K562 (cell line): ENCODE results near the gene ITGA1. TPM values are rescaled to one million over a fixed set of nuclear protein-coding genes. Genes with fewer than 3 reads are reported as not detected.

Experiments used
- ATAC-seq: fragments of 200-7000 bp; cut with Tn5 transposase; 3 replicates; pipeline ENCODE4 v1.9.1; 2020; ENCODE audit warnings: moderate library complexity
- BruUV-seq: library from RNA; stranded (reverse); fragments of 400-500 nt; replicated peaks from 2 replicates; lab custom pipeline; 2021; lab: Mats Ljungman, UMichigan
- CTCF ChIA-PET: fragments of 300-600 bp; formaldehyde crosslinking; extraction: SDS; loops from one replicate; lab custom pipeline; 2021; ENCODE audit warnings: low intra/inter-chr PET ratio; lab: Yijun Ruan, JAX
- POLR2A ChIA-PET: fragments of 300-600, 350-650 bp; sonication (Branson Sonifier 250); formaldehyde crosslinking; extraction: SDS; loops from one replicate; lab custom pipeline; 2021; ENCODE audit warnings: antibody characterized with exemption, inconsistent platforms; lab: Yijun Ruan, JAX
- DNase-seq, 4 experiments: peaks; one replicate each; pipeline versions ENCODE4 v3.0.0 to v3.0.0-alpha.2; 2011 to 2018; ENCODE audit warnings: low spot score in 3 of 4, mixed read lengths in 3 of 4; ENCODE audit errors: extremely low read depth in 1 of 4
- FAIRE-seq: peaks from 2 replicates; lab custom pipeline; 2011; peaks lifted over from hg19 to GRCh38; lab: Jason Lieb, UNC
- H2AFZ ChIP-seq: 2 replicates; pipeline ENCODE4 v1.6.0; 2011; ENCODE audit warnings: low read depth, low read length, control low read depth, inconsistent platforms
- H3K27ac ChIP-seq: fragments of 200-600 bp; 3 replicates; pipeline ENCODE4 v1.8.0; 2011; ENCODE audit warnings: low read depth, mild to moderate bottlenecking, control low read depth, inconsistent platforms, low read length, moderate library complexity, mixed read lengths; ENCODE audit errors: extremely low read depth
- H3K27me3 ChIP-seq, 2 experiments: fragments of 300-600 bp in 1 of 2; 2 replicates in 1 of 2; 3 replicates in 1 of 2; pipeline versions ENCODE4 v1.6.0 to v1.8.0; 2011; ENCODE audit warnings: inconsistent platforms in 2 of 2, low read length in 2 of 2, mild to moderate bottlenecking in 1 of 2, mixed read lengths in 1 of 2, moderate library complexity in 1 of 2; ENCODE audit not compliant: control insufficient read depth in 2 of 2, insufficient read depth in 2 of 2
- H3K36me3 ChIP-seq: fragments of 300-600 bp; 3 replicates; pipeline ENCODE4 v1.8.0; 2011; ENCODE audit warnings: mild to moderate bottlenecking, low read length, inconsistent platforms; ENCODE audit not compliant: control insufficient read depth, insufficient read depth
- H3K4me1 ChIP-seq, 2 experiments: fragments of 200-600 bp in 1 of 2; replicated peaks in 1 of 2; 2 replicates in 1 of 2; 3 replicates in 1 of 2; pipeline versions ENCODE4 v1.5.1 to v1.8.0; 2011; ENCODE audit warnings: inconsistent platforms in 2 of 2, low read length in 2 of 2, mild to moderate bottlenecking in 1 of 2, mixed read lengths in 1 of 2, moderate library complexity in 1 of 2; ENCODE audit not compliant: control insufficient read depth in 2 of 2, insufficient read depth in 2 of 2
- H3K4me2 ChIP-seq: 2 replicates; pipeline ENCODE4 v1.6.1; 2011; ENCODE audit warnings: low read length, control low read depth, inconsistent platforms, mixed read lengths; ENCODE audit not compliant: insufficient read depth
- H3K4me3 ChIP-seq: fragments of 200-600 bp; sonication (generic), shearing (Covaris generic); 2 replicates; pipeline ENCODE4 v1.5.1; 2016; ENCODE audit warnings: control low read depth, inconsistent platforms
- H3K79me2 ChIP-seq: fragments of 200-600 bp; 3 replicates; pipeline ENCODE4 v1.8.0; 2011; ENCODE audit warnings: low read length, inconsistent platforms; ENCODE audit not compliant: control insufficient read depth, insufficient read depth
- H3K9ac ChIP-seq, 2 experiments: 2 replicates each; pipeline versions ENCODE4 v1.6.0 to v1.6.1; 2011; ENCODE audit warnings: low read depth in 2 of 2, low read length in 2 of 2, control low read depth in 1 of 2, inconsistent platforms in 1 of 2, mild to moderate bottlenecking in 1 of 2, mixed read lengths in 1 of 2; ENCODE audit not compliant: insufficient read depth in 1 of 2
- H3K9me1 ChIP-seq: one replicate; pipeline ENCODE4 v1.6.0; 2011; ENCODE audit warnings: inconsistent platforms, mild to moderate bottlenecking, low read length, moderate library complexity; ENCODE audit not compliant: control insufficient read depth, insufficient read depth
- H3K9me3 ChIP-seq: replicated peaks from 2 replicates; pipeline ENCODE4 v1.5.1; 2011; ENCODE audit warnings: low read depth, low read length, inconsistent platforms; ENCODE audit not compliant: control insufficient read depth, insufficient read depth
- H4K20me1 ChIP-seq: replicated peaks from 2 replicates; pipeline ENCODE4 v1.6.1; 2011; ENCODE audit warnings: low read length, inconsistent platforms, mixed read lengths; ENCODE audit not compliant: control insufficient read depth, insufficient read depth
- ADNP ChIP-seq: fragments of 200-800 bp; sonication (Bioruptor generic); IDR thresholded peaks from 2 replicates; pipeline ENCODE4 v1.6.1; 2016; ENCODE audit warnings: missing genetic modification characterization, missing compliant biosample characterization
- AFF1 ChIP-seq, 2 experiments: fragments of 450-650 bp; IDR thresholded peaks; 2 replicates each; pipeline ENCODE4 v1.6.1; 2018; ENCODE audit warnings: mild to moderate bottlenecking in 2 of 2, low read depth in 1 of 2; ENCODE audit not compliant: partially characterized antibody in 2 of 2
- BRD9 ChIP-seq: fragments of 450-650 bp; IDR thresholded peaks from 2 replicates; pipeline ENCODE4 v1.6.1; 2018; ENCODE audit warnings: low read depth; ENCODE audit not compliant: partially characterized antibody
- ETV5 ChIP-seq: sonication (generic); formaldehyde crosslinking; IDR thresholded peaks from 2 replicates; pipeline ENCODE4 v1.4.0; 2020; ENCODE audit warnings: low read depth, mild to moderate bottlenecking, missing genetic modification reagents
- EWSR1 ChIP-seq: fragments of 450-650 bp; IDR thresholded peaks from 2 replicates; pipeline ENCODE4 v1.6.1; 2018; ENCODE audit warnings: borderline replicate concordance, mild to moderate bottlenecking, low read depth, moderate library complexity; ENCODE audit not compliant: partially characterized antibody
- FUS ChIP-seq: fragments of 200-400 bp; formaldehyde crosslinking; optimal IDR thresholded peaks from 2 replicates; pipeline ENCODE3; 2017; ENCODE audit warnings: low read depth, low read length
- GMEB1 ChIP-seq: fragments of 250-450 bp; sonication (Bioruptor Pico); IDR thresholded peaks from 2 replicates; pipeline ENCODE4 v1.4.0; 2020; ENCODE audit warnings: mild to moderate bottlenecking
- GTF2A2 ChIP-seq: IDR thresholded peaks from 2 replicates; pipeline ENCODE4 v1.6.1; 2016; ENCODE audit warnings: mild to moderate bottlenecking, missing genetic modification characterization, missing compliant biosample characterization
- LEF1 ChIP-seq: fragments of 450-650 bp; IDR thresholded peaks from 2 replicates; pipeline ENCODE4 v1.6.1; 2016; ENCODE audit warnings: mild to moderate bottlenecking
- MIER1 ChIP-seq: fragments of 450-650 bp; IDR thresholded peaks from 2 replicates; pipeline ENCODE4 v1.6.1; 2016; ENCODE audit warnings: antibody characterized with exemption, mild to moderate bottlenecking, low read depth
- MYNN ChIP-seq, 2 experiments: sonication (generic); formaldehyde crosslinking in 1 of 2; IDR thresholded peaks; 2 replicates each; pipeline versions ENCODE4 v1.5.0 to v1.6.1; 2016 to 2020; ENCODE audit warnings: antibody characterized with exemption in 1 of 2, missing genetic modification reagents in 1 of 2
- POLR2H ChIP-seq: IDR thresholded peaks from 2 replicates; pipeline ENCODE4 v1.6.1; 2016; ENCODE audit warnings: missing genetic modification characterization, low read depth, mild to moderate bottlenecking, control low read depth, missing compliant biosample characterization, moderate library complexity
- RBM14 ChIP-seq: fragments of 200-400 bp; formaldehyde crosslinking; IDR thresholded peaks from 2 replicates; pipeline ENCODE4 v1.6.1; 2018; ENCODE audit warnings: low read depth, mild to moderate bottlenecking, low read length, moderate library complexity, borderline replicate concordance; ENCODE audit not compliant: insufficient read depth
- ZC3H8 ChIP-seq: fragments of 450-650 bp; IDR thresholded peaks from 2 replicates; pipeline ENCODE4 v1.6.1; 2017
- ZFP91 ChIP-seq: sonication (generic); formaldehyde crosslinking; IDR thresholded peaks from 2 replicates; pipeline ENCODE4 v1.8.0; 2022; ENCODE audit warnings: mild to moderate bottlenecking, missing genetic modification reagents
- ZKSCAN1 ChIP-seq: fragments of 150-350 bp; IDR thresholded peaks from 2 replicates; pipeline ENCODE4 v1.6.1; 2016; ENCODE audit warnings: low read depth, low read length
- ZNF239 ChIP-seq: fragments of 250-450 bp; sonication (Bioruptor Pico); IDR thresholded peaks from 2 replicates; pipeline ENCODE4 v1.4.0; 2020; ENCODE audit warnings: mild to moderate bottlenecking
- WGBS: fragments of 100-300 bp; shearing (Covaris generic); methylation state at CpG from one replicate; pipeline ENCODE4 v1.1.6; 2016; ENCODE audit warnings: low coverage, mixed read lengths; ENCODE audit not compliant: insufficient coverage; ENCODE audit errors: missing lambda C conversion rate; 5-methylcytosine and 5-hydroxymethylcytosine counted together
- in situ Hi-C: fragments of 300-500 bp; cut with MboI; formaldehyde crosslinking; loops from 4 replicates; pipeline ENCODE4 v1.15.0; 2018; ENCODE audit warnings: inconsistent platforms, mixed read lengths
- intact Hi-C: fragments of 100-400 bp; cut with micrococcal nuclease; formaldehyde crosslinking; loops from 2 replicates; pipeline ENCODE4 v1.14.2; 2022
- polyA plus RNA-seq, 8 experiments: library from polyadenylated mRNA; depleted of rRNA in 4 of 8; stranded (reverse) in 5 of 8; unstranded in 3 of 8; fragments of >200 nt; fragmentation: Nextera tagmentation in 2 of 8; fragmentation: Illumina TruSeq in 1 of 8; extraction: Ambion mirVana in 2 of 8; extraction: Trizol in 1 of 8; gene quantifications; 2 replicates each; pipeline versions ENCODE4 v1.2.1 to v1.2.3, GENCODE V29; 2011 to 2014; ENCODE audit warnings: inconsistent platforms in 1 of 8, missing spikeins in 1 of 8
- total RNA-seq, 7 experiments: library from RNA; depleted of rRNA in 6 of 7; stranded (reverse); fragments of >200 nt in 6 of 7; fragmentation: Illumina TruSeq in 2 of 7; extraction: Trizol in 2 of 7; gene quantifications; 2 replicates each; pipeline versions ENCODE4 v1.2.1 to v1.2.3, GENCODE V29; 2011 to 2021; ENCODE audit warnings: low replicate concordance in 1 of 7

The ITGA1 gene
- total and polyA plus RNA-seq, 9 of the 15 experiments (the other 6 are each of a cell fraction or from before 2014, with no cell fraction given), result 0.04 to 0.22 TPM; not detected in 7

DNA sequence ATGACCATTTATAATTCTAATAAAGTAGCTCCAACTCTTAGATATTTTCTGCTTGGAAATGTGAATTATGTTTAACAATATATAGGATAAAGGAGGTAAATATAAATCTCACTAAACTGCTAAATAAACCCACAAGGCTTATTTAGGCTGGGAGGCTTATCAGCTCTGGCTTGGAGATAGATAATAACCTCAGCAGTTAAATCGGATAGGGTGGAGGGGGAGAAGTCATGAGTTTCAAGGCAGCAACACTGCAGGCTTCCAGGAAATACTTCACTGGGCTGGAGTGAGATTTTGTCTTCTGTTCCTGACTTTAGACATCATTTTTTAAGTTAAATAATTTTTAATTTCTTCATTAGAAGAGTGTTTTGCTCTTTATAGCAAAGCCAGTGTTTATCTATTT, 121.5 kb downstream of the ITGA1 start:
- WGBS, result 0% methylated on average over 1 of the region's 1 CpG
- DNase-seq (no peak), ATAC-seq (no peak), FAIRE-seq (no peak)
- Histone ChIP-seq H3K36me3 (no peaks in the 10 kb centered on the region), H3K9ac (no peak overlapping the region), H3K4me2 (no peak overlapping the region), H3K9me1 (no peaks in the 10 kb centered on the region), H3K27ac (no peak overlapping the region), H2AFZ (no peak overlapping the region), H3K4me1 (no peaks in the 10 kb centered on the region), H3K4me3 (no peak overlapping the region), H3K79me2 (no peaks in the 10 kb centered on the region), H3K9me3 (no peaks in the 10 kb centered on the region), H3K27me3 (no peaks in the 10 kb centered on the region; a peak in 1 of 5 replicates), H4K20me1 (no peaks in the 10 kb centered on the region)
- CTCF ChIA-PET, result interaction anchor here (0.6 kb wide), 1 partner anchor 235 kb away, joined by 3 read pairs; no protein-coding TSS in a partner anchor
- no TSS peak for BruUV-seq
- intact Hi-C loops, result no loop called here
- in situ Hi-C loops, result no loop called here
- POLR2A ChIA-PET, result no interaction called here
- TF ChIP-seq GTF2A2 (tag), result no peak
- TF ChIP-seq EWSR1, result no peak
- no peak for TF ChIP-seq POLR2H (tag)
- no peak for TF ChIP-seq BRD9
- TF ChIP-seq ZC3H8, result no peak
- no peak for TF ChIP-seq ZKSCAN1
- no peak for TF ChIP-seq MIER1
- no peak for TF ChIP-seq AFF1 (IDR thresholded peaks at IDR 0.05; ENCODE audit: low read depth in 1 of 2, partially characterized antibody in 2 of 2)
- TF ChIP-seq ETV5, result no peak
- no peak for TF ChIP-seq MYNN (IDR thresholded peaks at IDR 0.05)
- no peak for TF ChIP-seq MYNN (CRISPR knock-in tag; IDR thresholded peaks at IDR 0.05)
- no peak for TF ChIP-seq RBM14
- no peak for TF ChIP-seq ZFP91 (CRISPR knock-in tag)
- TF ChIP-seq FUS, result no peak
- TF ChIP-seq LEF1, result no peak
- no peak for TF ChIP-seq ZNF239 (CRISPR knock-in tag)
- no peak for TF ChIP-seq ADNP (tag)
- TF ChIP-seq GMEB1 (CRISPR knock-in tag), result no peak
